ENCODE data around the gene SMIM32. TPM values are rescaled to one million over a fixed set of nuclear protein-coding genes. Genes with fewer than 3 reads are reported as not detected.

Gene SMIM32
- total RNA-seq, 3 donors from 2014 or later, result not detected

GRCh38 chr5:136225796-136226195, 32.8 kb upstream of the SMIM32 start:
- TF ChIP-seq CTCF (IDR thresholded peaks at IDR 0.05) (no peak), POLR2AphosphoS5 (IDR thresholded peaks at IDR 0.05) (no peak), POLR2A (IDR thresholded peaks at IDR 0.05) (no peak)
- no peak overlapping the region for H3K4me3 ChIP-seq

DNA sequence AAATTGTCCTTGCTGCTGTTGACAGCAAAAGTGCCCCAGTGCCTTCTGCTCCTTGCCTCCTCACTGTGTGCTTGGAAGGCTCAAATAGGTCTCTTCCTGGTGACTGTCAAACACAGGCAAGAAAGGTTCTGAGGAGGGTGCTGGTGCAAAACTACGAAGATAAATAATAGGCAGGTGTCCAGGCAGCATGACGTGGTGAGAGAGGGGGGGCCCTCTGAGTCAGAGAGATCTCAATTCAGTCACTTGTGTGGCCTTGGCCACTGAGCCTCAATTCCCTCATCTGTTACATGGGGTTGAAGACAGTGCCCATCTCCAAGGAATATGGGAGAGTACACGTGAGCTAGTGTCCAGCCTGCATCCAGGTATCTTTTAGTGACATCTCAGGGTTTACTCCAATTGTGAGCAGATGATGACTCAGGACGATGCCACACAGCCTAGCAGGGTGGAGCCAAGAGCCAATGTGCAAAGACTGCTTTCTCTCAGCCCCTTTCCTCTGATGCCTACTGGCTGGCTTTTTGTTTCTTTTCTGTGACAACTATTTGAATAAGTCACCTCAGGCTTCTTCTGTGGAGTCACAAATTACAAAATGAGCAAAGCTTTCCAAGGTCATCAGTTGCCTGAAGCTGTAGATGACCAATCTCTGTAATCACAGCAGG, 29.7 kb upstream of the SMIM32 start:
- no peaks in the 10 kb centered on the region for H3K36me3 ChIP-seq
- no peak overlapping the region for H3K27ac ChIP-seq
- DNase-seq (ENCODE audit: low spot score in 2 of 2), result no peak
- H3K4me1 ChIP-seq, result no peaks in the 10 kb centered on the region
- TF ChIP-seq POLR2A (IDR thresholded peaks at IDR 0.05), result no peak
- TF ChIP-seq POLR2AphosphoS5 (IDR thresholded peaks at IDR 0.05), result no peak
- no peak for TF ChIP-seq CTCF (IDR thresholded peaks at IDR 0.05)
- H3K9me3 ChIP-seq, result peaks cover 0 to 10% of the 10 kb centered on the region in 2 donors
- H3K4me3 ChIP-seq, result no peak overlapping the region
- intact Hi-C loops (cut with DNase I; ENCODE audit: low total_unique reads), result no loop called here
- no peaks in the 10 kb centered on the region for H3K27me3 ChIP-seq

More at GRCh38 chr5:136225796-136226195, 32.8 kb upstream of the SMIM32 start:
- H3K27ac ChIP-seq, result no peak overlapping the region
- no peak for DNase-seq (ENCODE audit: low spot score in 2 of 2)
- no peaks in the 10 kb centered on the region for H3K4me1 ChIP-seq
- no peaks in the 10 kb centered on the region for H3K27me3 ChIP-seq
- no peaks in the 10 kb centered on the region for H3K36me3 ChIP-seq
- no peaks in the 10 kb centered on the region for H3K9me3 ChIP-seq
- intact Hi-C loops (cut with DNase I; ENCODE audit: low total_unique reads), result no loop called here

GRCh38 chr5:136221340-136221739, 28.4 kb upstream of the SMIM32 start:
- Histone ChIP-seq H3K27me3 (no peaks in the 10 kb centered on the region), H3K27ac (no peak overlapping the region), H3K36me3 (no peaks in the 10 kb centered on the region), H3K4me3 (no peak overlapping the region), H3K4me1 (no peaks in the 10 kb centered on the region), H3K9me3 (peaks cover 0 to 10% of the 10 kb centered on the region in 2 donors)
- TF ChIP-seq CTCF (IDR thresholded peaks at IDR 0.05) (no peak), POLR2AphosphoS5 (IDR thresholded peaks at IDR 0.05) (no peak), POLR2A (IDR thresholded peaks at IDR 0.05) (no peak)
- no peak for DNase-seq (ENCODE audit: low spot score in 2 of 2)
- intact Hi-C loops (cut with DNase I; ENCODE audit: low total_unique reads), result no loop called here

- Histone ChIP-seq H3K4me1 (no peaks in the 10 kb centered on the region), H3K27me3 (peaks cover 0 to 10% of the 10 kb centered on the region in 2 donors), H3K9me3 (peaks cover 0 to 10% of the 10 kb centered on the region in 2 donors), H3K27ac (no peak overlapping the region), H3K36me3 (no peaks in the 10 kb centered on the region), H3K4me3 (no peak overlapping the region)
- DNase-seq (ENCODE audit: low spot score in 2 of 2), result no peak
- intact Hi-C loops (cut with DNase I; ENCODE audit: low total_unique reads), result no loop called here
- no peak for TF ChIP-seq POLR2A (IDR thresholded peaks at IDR 0.05)
- TF ChIP-seq POLR2AphosphoS5 (IDR thresholded peaks at IDR 0.05), result no peak
- no peak for TF ChIP-seq CTCF (IDR thresholded peaks at IDR 0.05)
Measured at GRCh38 chr5:136216230-136216629, 23.3 kb upstream of the SMIM32 start.

- Histone ChIP-seq H3K4me3 (no peak overlapping the region), H3K9me3 (peaks cover 0 to 10% of the 10 kb centered on the region in 2 donors), H3K27ac (no peak overlapping the region), H3K36me3 (no peaks in the 10 kb centered on the region), H3K27me3 (peaks cover 0 to 14% of the 10 kb centered on the region in 2 donors), H3K4me1 (no peaks in the 10 kb centered on the region)
- no peak for DNase-seq (ENCODE audit: low spot score in 2 of 2)
- intact Hi-C loops (cut with DNase I; ENCODE audit: low total_unique reads), result no loop called here
- TF ChIP-seq CTCF (IDR thresholded peaks at IDR 0.05), result no peak
- no peak for TF ChIP-seq POLR2A (IDR thresholded peaks at IDR 0.05)
- TF ChIP-seq POLR2AphosphoS5 (IDR thresholded peaks at IDR 0.05), result no peak
Measured at GRCh38 chr5:136215812-136216211, 22.9 kb upstream of the SMIM32 start.
